Endodermal cell (in vitro differentiated cells): ENCODE data around the gene PELI1. TPM values are rescaled to one million over a fixed set of nuclear protein-coding genes. Genes with fewer than 3 reads are reported as not detected.

Experiments used
- DNase-seq: peaks from one replicate; pipeline ENCODE4 v3.0.0-alpha.2; 2017
- H3K27ac ChIP-seq: 2 replicates; pipeline ENCODE4 v1.5.1; 2013; ENCODE audit warnings: mild to moderate bottlenecking, low read depth, low read length, moderate library complexity
- H3K27me3 ChIP-seq: 2 replicates; pipeline ENCODE4 v1.6.1; 2013; ENCODE audit warnings: mild to moderate bottlenecking, low read length, moderate library complexity; ENCODE audit not compliant: insufficient read depth, control insufficient read depth, poor library complexity, severe bottlenecking
- H3K36me3 ChIP-seq: 2 replicates; pipeline ENCODE4 v1.7.0; 2013; ENCODE audit warnings: mild to moderate bottlenecking, low read length, moderate library complexity; ENCODE audit not compliant: control insufficient read depth, insufficient read depth
- H3K4me1 ChIP-seq: one replicate; pipeline ENCODE4 v1.7.0; 2013; ENCODE audit warnings: low read length; ENCODE audit not compliant: control insufficient read depth, insufficient read depth
- H3K4me3 ChIP-seq: 2 replicates; pipeline ENCODE4 v1.5.1; 2013; ENCODE audit warnings: mild to moderate bottlenecking, low read length, moderate library complexity
- H3K9ac ChIP-seq: 2 replicates; pipeline ENCODE4 v1.6.1; 2013; ENCODE audit warnings: mild to moderate bottlenecking, low read length, moderate library complexity; ENCODE audit not compliant: poor library complexity, severe bottlenecking; ENCODE audit errors: extremely low read depth
- H3K9me3 ChIP-seq: 2 replicates; pipeline ENCODE4 v1.6.1; 2013; ENCODE audit warnings: mild to moderate bottlenecking, low read length, moderate library complexity; ENCODE audit not compliant: control insufficient read depth
- H3K27ac Mint-ChIP-seq: 2 replicates; pipeline ENCODE4 v1.8.0; 2020; ENCODE audit warnings: mixed read lengths
- H3K27me3 Mint-ChIP-seq: 2 replicates; pipeline ENCODE4 v1.8.0; 2021; ENCODE audit warnings: mild to moderate bottlenecking, mixed read lengths; ENCODE audit not compliant: insufficient read depth
- H3K36me3 Mint-ChIP-seq: 2 replicates; pipeline ENCODE4 v1.8.0; 2020; ENCODE audit warnings: low read depth, mixed read lengths
- H3K4me1 Mint-ChIP-seq: 2 replicates; pipeline ENCODE4 v1.8.0; 2020; ENCODE audit warnings: mixed read lengths
- H3K4me3 Mint-ChIP-seq: 2 replicates; pipeline ENCODE4 v1.8.0; 2020; ENCODE audit warnings: mild to moderate bottlenecking, moderate library complexity, mixed read lengths
- H3K9me3 Mint-ChIP-seq: 2 replicates; pipeline ENCODE4 v1.8.0; 2020; ENCODE audit warnings: mild to moderate bottlenecking, mixed read lengths
- CTCF ChIP-seq: fragments of 200-600 bp; sonication (generic); conservative IDR thresholded peaks from 2 replicates; pipeline ENCODE4 v1.5.0; 2021; ENCODE audit warnings: antibody characterized with exemption, mild to moderate bottlenecking
- WGBS, 2 experiments: methylation state at CpG; one replicate each; pipeline versions ENCODE4 v1.1.5 to v1.1.7; 2013; ENCODE audit warnings: missing lambda C conversion rate in 2 of 2, mixed read lengths in 1 of 2; ENCODE audit not compliant: insufficient coverage in 1 of 2, insufficient read length in 1 of 2; 5-methylcytosine and 5-hydroxymethylcytosine counted together
- total RNA-seq, 2 donors: library from RNA; stranded (reverse); fragmentation: NEBNext Ultra II Directional in 1 of 2; extraction: Animal tissue kit (Norgen Biotek cat#: 25700) in 1 of 2; gene quantifications; 2 replicates in 1 of 2; 3 replicates in 1 of 2; pipeline ENCODE4 v1.2.1, GENCODE V29; 2021

The PELI1 gene
- total RNA-seq, 2 donors from 2014 or later = 178 to 184 TPM

- H3K36me3 ChIP-seq = no peaks in the 10 kb centered on the region
- Mint-ChIP-seq H3K27ac (no peak overlapping the region), H3K4me1 (peaks cover 11% of the 10 kb centered on the region), H3K36me3 (no peaks in the 10 kb centered on the region), H3K9me3 (no peaks in the 10 kb centered on the region), H3K4me3 (no peak overlapping the region), H3K27me3 (no peaks in the 10 kb centered on the region)
- H3K27ac ChIP-seq = no peak overlapping the region
- no peaks in the 10 kb centered on the region for H3K27me3 ChIP-seq
- DNase-seq = no peak
- no peaks in the 10 kb centered on the region for H3K9me3 ChIP-seq
- no peaks in the 10 kb centered on the region for H3K4me1 ChIP-seq
- no peak for TF ChIP-seq CTCF
- H3K9ac ChIP-seq = no peak overlapping the region
- H3K4me3 ChIP-seq = no peak overlapping the region
- 87 to 100% methylated on average over 1 of the region's 1 CpG for WGBS, 2 experiments
Measured at GRCh38 chr2:64151476-64151875, 7.3 kb upstream of the PELI1 start.

GRCh38 chr2:64145714-64146113 is 1.5 kb upstream of the PELI1 start:
- Mint-ChIP-seq H3K9me3 (no peaks in the 10 kb centered on the region), H3K36me3 (peaks cover 9% of the 10 kb centered on the region), H3K27ac (no peak overlapping the region), H3K4me1 (peaks cover 13% of the 10 kb centered on the region), H3K4me3 (no peak overlapping the region), H3K27me3 (no peaks in the 10 kb centered on the region)
- 0 to 17% methylated on average over 1 of the region's 1 CpG for WGBS, 2 experiments
- DNase-seq = peak; percentile 65
- Histone ChIP-seq H3K4me1 (peaks cover 5% of the 10 kb centered on the region), H3K4me3 (peak overlapping the region; percentile 71), H3K9me3 (no peaks in the 10 kb centered on the region), H3K9ac (no peak overlapping the region), H3K27me3 (no peaks in the 10 kb centered on the region), H3K27ac (no peak overlapping the region), H3K36me3 (peaks cover 3% of the 10 kb centered on the region)
- TF ChIP-seq CTCF = no peak

- no peak overlapping the region for H3K27ac Mint-ChIP-seq
- Histone ChIP-seq H3K36me3 (peaks cover 6% of the 10 kb centered on the region), H3K27ac (no peak overlapping the region), H3K9ac (peak overlapping the region; percentile 32), H3K4me1 (peaks cover 5% of the 10 kb centered on the region), H3K9me3 (no peaks in the 10 kb centered on the region), H3K4me3 (peak overlapping the region; percentile 71), H3K27me3 (no peaks in the 10 kb centered on the region)
- H3K4me3 Mint-ChIP-seq = no peak overlapping the region
- TF ChIP-seq CTCF = no peak
- 68% methylated on average over 7 of the region's 7 CpGs; no CpG with 5 or more reads in 1 of the 2 experiments for WGBS, 2 experiments
- no peaks in the 10 kb centered on the region for H3K9me3 Mint-ChIP-seq
- DNase-seq = no peak
- H3K4me1 Mint-ChIP-seq = peaks cover 17% of the 10 kb centered on the region
- peaks cover 10% of the 10 kb centered on the region for H3K36me3 Mint-ChIP-seq
- H3K27me3 Mint-ChIP-seq = no peaks in the 10 kb centered on the region
Measured at GRCh38 chr2:64145119-64145518, 899 bp upstream of the PELI1 start.
